ENCODE data around the gene PCDHGA7. TPM values are rescaled to one million over a fixed set of nuclear protein-coding genes. Genes with fewer than 3 reads are reported as not detected.
"Not testable (repeated sequence)": the region's sequence is repeated elsewhere in the genome, so short reads cannot be mapped to it uniquely, and the experiment has no call there.

Gene PCDHGA7
- total RNA-seq (1 to 10 TPM; 6.1 to 6.6 TPM), polyA plus RNA-seq (ENCODE audit: insufficient read length in 2 of 2) (1 to 10 TPM; 5.2 to 6.7 TPM)
- long read RNA-seq, donor 1, partial matches to known transcripts = 0 of 1 reads
- long read RNA-seq, donor 1, other reads (novel, unspliced or antisense) = 0 of 1 reads
- long read RNA-seq, donor 2, full-length matches to known transcripts = 3 of 3 reads
- long read RNA-seq, donor 2, partial matches to known transcripts = 0 of 3 reads
- long read RNA-seq, donor 2, other reads (novel, unspliced or antisense) = 0 of 3 reads
- long read RNA-seq, donor 3, full-length matches to known transcripts = 3 of 3 reads
- long read RNA-seq, donor 3, partial matches to known transcripts = 0 of 3 reads
- long read RNA-seq, donor 3, other reads (novel, unspliced or antisense) = 0 of 3 reads
- long read RNA-seq, donor 4, partial matches to known transcripts = 0 of 2 reads
- long read RNA-seq, donor 4, other reads (novel, unspliced or antisense) = 0 of 2 reads

- Histone ChIP-seq H3K9me3 (ENCODE audit: control insufficient read depth, insufficient read depth, low read length) (peaks cover 51% of the 10 kb centered on the region), H3K4me1 (ENCODE audit: control insufficient read depth, insufficient read depth, low read length) (no peaks in the 10 kb centered on the region), H3K27ac (ENCODE audit: low read depth, low read length) (no peak within 1 kb of the TSS), H3K4me3 (ENCODE audit: low read depth, low read length) (no peak within 1 kb of the TSS), H3K27me3 (ENCODE audit: control insufficient read depth, insufficient read depth, low read length) (no peaks in the 10 kb centered on the region), H3K36me3 (ENCODE audit: control insufficient read depth, insufficient read depth, low read length) (peaks cover 11% of the 10 kb centered on the region)
- WGBS (ENCODE audit: insufficient coverage) = 10% methylated on average over 31 of the region's 37 CpGs
- peak in 2 of 6 donors; percentile 9 to 10 for DNase-seq (ENCODE audit: low read depth in 4 of 6, low spot score in 6 of 6)
These were observed at the start of gene PCDHGA7 for GRCh38 chr5:141382469-141383294. PCDHGA7 (plus strand) TSS chr5:141382742; CDS start chr5:141382900, 158 bp downstream.

- Histone ChIP-seq H3K4me1 (ENCODE audit: control insufficient read depth, insufficient read depth, low read length) (peaks cover 9% of the 10 kb centered on the region), H3K9me3 (ENCODE audit: control insufficient read depth, insufficient read depth, low read length) (peaks cover 23% of the 10 kb centered on the region), H3K4me3 (ENCODE audit: low read depth, low read length) (peak within 1 kb of the TSS; percentile 14), H3K27me3 (ENCODE audit: control insufficient read depth, insufficient read depth, low read length) (no peaks in the 10 kb centered on the region), H3K36me3 (ENCODE audit: control insufficient read depth, insufficient read depth, low read length) (no peaks in the 10 kb centered on the region), H3K27ac (ENCODE audit: low read depth, low read length) (no peak within 1 kb of the TSS)
- peak in 3 of 6 donors; percentile 19 to 74 (median 60) for DNase-seq (ENCODE audit: low read depth in 4 of 6, low spot score in 6 of 6)
- WGBS (ENCODE audit: insufficient coverage) = 8% methylated on average over 27 of the region's 27 CpGs
These were observed 43.8 kb upstream of the PCDHGA7 start, which contains the start of gene PCDHGA2 for GRCh38 chr5:141338538-141339306. PCDHGA2 (plus strand) TSS chr5:141338760.

GRCh38 chr5:141340781-141341354 is 41.7 kb upstream of the PCDHGA7 start:
- not testable (repeated sequence) for H3K36me3 ChIP-seq (ENCODE audit: control insufficient read depth, insufficient read depth, low read length); DNase-seq (ENCODE audit: low read depth in 4 of 6, low spot score in 6 of 6); H3K4me3 ChIP-seq (ENCODE audit: low read depth, low read length); H3K27ac ChIP-seq (ENCODE audit: low read depth, low read length); H3K27me3 ChIP-seq (ENCODE audit: control insufficient read depth, insufficient read depth, low read length)
- 51% methylated on average over 34 of the region's 45 CpGs for WGBS (ENCODE audit: insufficient coverage)
- peaks cover 41% of the 10 kb centered on the region for H3K9me3 ChIP-seq (ENCODE audit: control insufficient read depth, insufficient read depth, low read length)
- peaks cover 13% of the 10 kb centered on the region for H3K4me1 ChIP-seq (ENCODE audit: control insufficient read depth, insufficient read depth, low read length)

GRCh38 chr5:141342773-141343172 is 39.8 kb upstream of the PCDHGA7 start:
- Histone ChIP-seq H3K9me3 (ENCODE audit: control insufficient read depth, insufficient read depth, low read length) (peaks cover 45% of the 10 kb centered on the region), H3K27ac (ENCODE audit: low read depth, low read length) (no peak overlapping the region), H3K4me3 (ENCODE audit: low read depth, low read length) (no peak overlapping the region), H3K4me1 (ENCODE audit: control insufficient read depth, insufficient read depth, low read length) (peaks cover 13% of the 10 kb centered on the region), H3K36me3 (ENCODE audit: control insufficient read depth, insufficient read depth, low read length) (no peaks in the 10 kb centered on the region), H3K27me3 (ENCODE audit: control insufficient read depth, insufficient read depth, low read length) (no peaks in the 10 kb centered on the region)
- 13% methylated on average over 1 of the region's 1 CpG for WGBS (ENCODE audit: insufficient coverage)
- DNase-seq (ENCODE audit: low read depth in 4 of 6, low spot score in 6 of 6) = no peak

- Histone ChIP-seq H3K4me3 (ENCODE audit: low read depth, low read length) (no peak within 1 kb of the TSS), H3K27me3 (ENCODE audit: control insufficient read depth, insufficient read depth, low read length) (no peaks in the 10 kb centered on the region), H3K9me3 (ENCODE audit: control insufficient read depth, insufficient read depth, low read length) (peaks cover 45% of the 10 kb centered on the region), H3K27ac (ENCODE audit: low read depth, low read length) (no peak within 1 kb of the TSS), H3K4me1 (ENCODE audit: control insufficient read depth, insufficient read depth, low read length) (peaks cover 13% of the 10 kb centered on the region), H3K36me3 (ENCODE audit: control insufficient read depth, insufficient read depth, low read length) (no peaks in the 10 kb centered on the region)
- WGBS (ENCODE audit: insufficient coverage) = 0% methylated on average over 4 of the region's 9 CpGs
- peak in 2 of 6 donors; percentile 42 to 51 for DNase-seq (ENCODE audit: low read depth in 4 of 6, low spot score in 6 of 6)
These were observed 39.1 kb upstream of the PCDHGA7 start, which contains the start of gene PCDHGA3 for GRCh38 chr5:141343242-141343952. PCDHGA3 (plus strand) TSS chr5:141343829; CDS start chr5:141344034, 205 bp downstream.

- H3K4me3 ChIP-seq (ENCODE audit: low read depth, low read length) = no peak overlapping the region
- no peak overlapping the region for H3K27ac ChIP-seq (ENCODE audit: low read depth, low read length)
- no peaks in the 10 kb centered on the region for H3K36me3 ChIP-seq (ENCODE audit: control insufficient read depth, insufficient read depth, low read length)
- H3K27me3 ChIP-seq (ENCODE audit: control insufficient read depth, insufficient read depth, low read length) = no peaks in the 10 kb centered on the region
- peaks cover 10% of the 10 kb centered on the region for H3K4me1 ChIP-seq (ENCODE audit: control insufficient read depth, insufficient read depth, low read length)
- 16% methylated on average over 31 of the region's 31 CpGs for WGBS (ENCODE audit: insufficient coverage)
- DNase-seq (ENCODE audit: low read depth in 4 of 6, low spot score in 6 of 6) = no peak
- H3K9me3 ChIP-seq (ENCODE audit: control insufficient read depth, insufficient read depth, low read length) = peaks cover 45% of the 10 kb centered on the region
These were observed 38.5 kb upstream of the PCDHGA7 start for GRCh38 chr5:141343953-141344463.

- peaks cover 2% of the 10 kb centered on the region for H3K36me3 ChIP-seq (ENCODE audit: control insufficient read depth, insufficient read depth, low read length)
- H3K9me3 ChIP-seq (ENCODE audit: control insufficient read depth, insufficient read depth, low read length) = peaks cover 39% of the 10 kb centered on the region
- H3K4me3 ChIP-seq (ENCODE audit: low read depth, low read length) = no peak overlapping the region
- peaks cover 4% of the 10 kb centered on the region for H3K4me1 ChIP-seq (ENCODE audit: control insufficient read depth, insufficient read depth, low read length)
- 16% methylated on average over 17 of the region's 20 CpGs for WGBS (ENCODE audit: insufficient coverage)
- H3K27me3 ChIP-seq (ENCODE audit: control insufficient read depth, insufficient read depth, low read length) = no peaks in the 10 kb centered on the region
- no peak overlapping the region for H3K27ac ChIP-seq (ENCODE audit: low read depth, low read length)
- no peak for DNase-seq (ENCODE audit: low read depth in 4 of 6, low spot score in 6 of 6)
These were observed 37.2 kb upstream of the PCDHGA7 start for GRCh38 chr5:141345327-141345726.

- not testable (repeated sequence) for H3K4me3 ChIP-seq (ENCODE audit: low read depth, low read length); DNase-seq (ENCODE audit: low read depth in 4 of 6, low spot score in 6 of 6); H3K36me3 ChIP-seq (ENCODE audit: control insufficient read depth, insufficient read depth, low read length); H3K27ac ChIP-seq (ENCODE audit: low read depth, low read length); H3K27me3 ChIP-seq (ENCODE audit: control insufficient read depth, insufficient read depth, low read length); H3K4me1 ChIP-seq (ENCODE audit: control insufficient read depth, insufficient read depth, low read length)
- peaks cover 44% of the 10 kb centered on the region for H3K9me3 ChIP-seq (ENCODE audit: control insufficient read depth, insufficient read depth, low read length)
- 31% methylated on average over 16 of the region's 35 CpGs for WGBS (ENCODE audit: insufficient coverage)
These were observed 36.5 kb upstream of the PCDHGA7 start for GRCh38 chr5:141346017-141346416.

Data from spinal cord (tissue), 10 donors.